GM12878 (cell line): ENCODE results near the gene RBM15B. TPM values are rescaled to one million over a fixed set of nuclear protein-coding genes. Genes with fewer than 3 reads are reported as not detected.

Experiments
- ATAC-seq: fragments of 200-7000 bp; cut with Tn5 transposase; 3 replicates; pipeline ENCODE4 v1.9.1; 2020; ENCODE audit warnings: mild to moderate bottlenecking, moderate library complexity
- BruUV-seq: library from RNA; stranded (reverse); fragments of 400-500 nt; replicated peaks from 2 replicates; lab custom pipeline; 2021; lab: Mats Ljungman, UMichigan
- CTCF ChIA-PET: fragments of 300-600 bp; sonication (Branson Sonifier 250); formaldehyde crosslinking; extraction: SDS; loops from one replicate; lab custom pipeline; 2021; ENCODE audit warnings: inconsistent platforms; lab: Yijun Ruan, JAX
- POLR2A ChIA-PET: fragments of 350-600 bp; formaldehyde crosslinking; extraction: SDS; loops from one replicate; lab custom pipeline; 2021; ENCODE audit warnings: inconsistent platforms; lab: Charles Lee
- RAD21 ChIA-PET: fragments of 300-600 bp; sonication (Branson Sonifier 250); formaldehyde crosslinking; loops from one replicate; lab custom pipeline; 2023; ENCODE audit warnings: antibody characterized with exemption; ENCODE audit not compliant: unreplicated experiment; lab: Charles Lee
- SMC1A ChIA-PET: fragments of 300-600 bp; sonication (Branson Sonifier 250); formaldehyde crosslinking; loops from one replicate; lab custom pipeline; 2023; ENCODE audit not compliant: unreplicated experiment, uncharacterized antibody; lab: Charles Lee
- DNase-seq: peaks from one replicate; pipeline ENCODE4 v3.0.0-alpha.2; 2011; ENCODE audit warnings: low read depth, low spot score
- FAIRE-seq: peaks from 3 replicates; lab custom pipeline; 2011; peaks lifted over from hg19 to GRCh38; lab: Jason Lieb, UNC
- H2AFZ ChIP-seq: 2 replicates; pipeline ENCODE4 v1.6.0; 2011; ENCODE audit warnings: low read depth, low read length, control low read depth; ENCODE audit not compliant: control insufficient read depth
- H3K27ac ChIP-seq: 2 replicates; pipeline ENCODE4 v1.5.1; 2011; ENCODE audit warnings: control low read depth; ENCODE audit not compliant: control insufficient read depth, insufficient read depth
- H3K27me3 ChIP-seq, 2 experiments: replicated peaks in 1 of 2; 2 replicates each; pipeline versions ENCODE4 v1.6.0 to v1.6.1; 2011; ENCODE audit warnings: low read length in 1 of 2; ENCODE audit not compliant: control insufficient read depth in 2 of 2, insufficient read depth in 2 of 2
- H3K36me3 ChIP-seq, 2 experiments: 2 replicates each; pipeline ENCODE4 v1.5.1; 2011; ENCODE audit warnings: low read length in 1 of 2; ENCODE audit not compliant: control insufficient read depth in 2 of 2, insufficient read depth in 2 of 2
- H3K4me1 ChIP-seq: 2 replicates; pipeline ENCODE4 v1.6.1; 2011; ENCODE audit warnings: mild to moderate bottlenecking, low read length, moderate library complexity, mixed read lengths; ENCODE audit not compliant: control insufficient read depth, insufficient read depth
- H3K4me2 ChIP-seq: 2 replicates; pipeline ENCODE4 v1.6.0; 2011; ENCODE audit warnings: control low read depth; ENCODE audit not compliant: control insufficient read depth, insufficient read depth
- H3K4me3 ChIP-seq: fragments of 200-600 bp; sonication (generic); 2 replicates; pipeline ENCODE4 v1.5.1; 2016
- H3K79me2 ChIP-seq: 2 replicates; pipeline ENCODE4 v1.6.0; 2011; ENCODE audit warnings: low read length; ENCODE audit not compliant: control insufficient read depth, insufficient read depth
- H3K9ac ChIP-seq: 2 replicates; pipeline ENCODE4 v1.8.0; 2011; ENCODE audit warnings: low read length, control low read depth, mixed read lengths; ENCODE audit not compliant: control insufficient read depth, insufficient read depth
- H3K9me3 ChIP-seq: replicated peaks from 3 replicates; pipeline ENCODE4 v1.5.1; 2011; ENCODE audit warnings: mild to moderate bottlenecking, low read length; ENCODE audit not compliant: control insufficient read depth, insufficient read depth
- H4K20me1 ChIP-seq: 2 replicates; pipeline ENCODE4 v1.6.0; 2011; ENCODE audit not compliant: control insufficient read depth, insufficient read depth
- BCL11A ChIP-seq: IDR thresholded peaks from 2 replicates; pipeline ENCODE4 v1.6.1; 2011; ENCODE audit warnings: low read depth, low read length
- ETV6 ChIP-seq, 2 experiments: fragments of 450-650 bp in 1 of 2; IDR thresholded peaks in 1 of 2; conservative IDR thresholded peaks in 1 of 2; 2 replicates each; pipeline ENCODE4 v1.6.1; 2014; ENCODE audit warnings: antibody characterized with exemption in 1 of 2, borderline replicate concordance in 1 of 2, low read depth in 1 of 2, mild to moderate bottlenecking in 1 of 2, moderate library complexity in 1 of 2
- KLF5 ChIP-seq: fragments of 450-650 bp; IDR thresholded peaks from 2 replicates; pipeline ENCODE4 v1.6.1; 2014; ENCODE audit warnings: mild to moderate bottlenecking; ENCODE audit not compliant: partially characterized antibody
- SMAD5 ChIP-seq: IDR thresholded peaks from 2 replicates; pipeline ENCODE4 v1.6.1; 2016; ENCODE audit warnings: antibody characterized with exemption, low read depth
- STAT1 ChIP-seq: fragments of 450-650 bp; conservative IDR thresholded peaks from 2 replicates; pipeline ENCODE4 v1.6.1; 2014; ENCODE audit warnings: antibody characterized with exemption, mild to moderate bottlenecking
- STAT3 ChIP-seq: IDR thresholded peaks from 2 replicates; pipeline ENCODE4 v1.6.1; 2011; ENCODE audit warnings: low read depth, low read length, improper control_type of control experiment
- TARDBP ChIP-seq: IDR thresholded peaks from 2 replicates; pipeline ENCODE4 v1.6.1; 2016; ENCODE audit warnings: borderline replicate concordance
- USF1 ChIP-seq: IDR thresholded peaks from 2 replicates; pipeline ENCODE4 v1.6.1; 2011; ENCODE audit warnings: borderline replicate concordance, low read depth, mild to moderate bottlenecking, moderate library complexity, mixed read lengths, low read length; ENCODE audit not compliant: insufficient read depth; ENCODE audit errors: extremely low read length
- WGBS: methylation state at CpG from one replicate; pipeline ENCODE4 v1.1.6; 2016; ENCODE audit warnings: low lambda C conversion rate; ENCODE audit not compliant: insufficient replicate concordance, insufficient coverage; ENCODE audit errors: missing lambda C conversion rate; 5-methylcytosine and 5-hydroxymethylcytosine counted together
- in situ Hi-C: fragments of 300-500 bp; cut with MboI; formaldehyde crosslinking; loops from 9 replicates; pipeline ENCODE4 v1.14.3; 2018; ENCODE audit warnings: mixed read lengths
- intact Hi-C: fragments of 100-400 bp; cut with micrococcal nuclease; formaldehyde crosslinking; loops from one replicate; pipeline ENCODE4 v1.14.2; 2022; ENCODE audit not compliant: unreplicated experiment
- polyA plus RNA-seq, 11 experiments: library from polyadenylated mRNA; depleted of rRNA in 4 of 11; unstranded in 6 of 11; stranded (reverse) in 5 of 11; fragments of >200 nt; fragmentation: Nextera tagmentation in 4 of 11; fragmentation: Illumina TruSeq in 1 of 11; extraction: Ambion mirVana in 4 of 11; extraction: Trizol in 1 of 11; gene quantifications; 1 replicate in 1 of 11; 2 replicates in 10 of 11; pipeline versions ENCODE4 v1.2.1 to v1.2.3, GENCODE V29; 2011 to 2016; ENCODE audit warnings: inconsistent platforms in 2 of 11, missing spikeins in 2 of 11, low read depth in 1 of 11
- total RNA-seq, 4 experiments: library from RNA; depleted of rRNA in 3 of 4; stranded (reverse); fragments of >200 nt in 3 of 4; fragmentation: Illumina TruSeq in 1 of 4; extraction: Trizol in 1 of 4; gene quantifications; 2 replicates each; pipeline versions ENCODE4 v1.2.1 to v1.2.3, GENCODE V29; 2013 to 2021

The RBM15B gene
- total and polyA plus RNA-seq, 10 of the 15 experiments (the other 5 are each of a cell fraction or from before 2014, with no cell fraction given): 2.4 to 34.5 (median 19.1) TPM

- intact Hi-C loops: no loop called here
- H3K4me2 ChIP-seq: no peak overlapping the region
- peaks cover 0 to 2% of the 10 kb centered on the region in 2 experiments; a peak in 1 of 4 replicates for H3K27me3 ChIP-seq
- ChIA-PET POLR2A (no interaction called here), RAD21 (no interaction called here), SMC1A (no interaction called here), CTCF (no interaction called here)
- H2AFZ ChIP-seq: no peak overlapping the region
- ATAC-seq (no peak), DNase-seq (no peak), FAIRE-seq (no peak)
- no peaks in the 10 kb centered on the region for H3K36me3 ChIP-seq
- TF ChIP-seq STAT1 (no peak), ETV6 (conservative IDR thresholded peaks at IDR 0.05 in 1 of 2, IDR thresholded peaks at IDR 0.05 in 1 of 2; ENCODE audit: borderline replicate concordance in 1 of 2, low read depth in 1 of 2) (no peak), SMAD5 (no peak), USF1 (no peak), KLF5 (no peak), BCL11A (no peak), TARDBP (no peak), STAT3 (no peak)
- no peak overlapping the region for H3K9ac ChIP-seq
- no peak overlapping the region for H3K4me3 ChIP-seq
- H3K79me2 ChIP-seq: no peaks in the 10 kb centered on the region
- no peaks in the 10 kb centered on the region for H4K20me1 ChIP-seq
- in situ Hi-C loops: no loop called here
- H3K27ac ChIP-seq: no peak overlapping the region
- WGBS: 25% methylated on average over 4 of the region's 4 CpGs
- no peaks in the 10 kb centered on the region for H3K9me3 ChIP-seq
- BruUV-seq: no TSS peak
- H3K4me1 ChIP-seq: no peaks in the 10 kb centered on the region
These were observed 33.2 kb upstream of the RBM15B start for GRCh38 chr3:51357856-51358255.
